Right atrium auricular region (tissue), 2 donors: ENCODE measurements around the gene MORN1. TPM values are rescaled to one million over a fixed set of nuclear protein-coding genes. Genes with fewer than 3 reads are reported as not detected.

Source experiments
- DNase-seq: peaks from one replicate; pipeline ENCODE4 v3.0.0-alpha.2; 2019; ENCODE audit warnings: low spot score
- H3K27ac ChIP-seq, 2 donors: fragments of 200-600 bp; sonication (generic); 1 replicate in 1 of 2; 2 replicates in 1 of 2; pipeline ENCODE4 v1.5.1; 2016 to 2019
- H3K27me3 ChIP-seq, 2 donors: fragments of 200-600 bp; sonication (generic); one replicate each; pipeline versions ENCODE4 v1.5.1 to v1.6.0; 2017 to 2019
- H3K36me3 ChIP-seq: fragments of 200-600 bp; sonication (generic); one replicate; pipeline ENCODE4 v1.5.1; 2016
- H3K4me1 ChIP-seq, 2 donors: fragments of 200-600 bp; sonication (generic); one replicate each; pipeline versions ENCODE4 v1.5.1 to v1.6.0; 2017 to 2019
- H3K4me3 ChIP-seq, 2 donors: fragments of 200-600 bp; sonication (generic); 1 replicate in 1 of 2; 2 replicates in 1 of 2; pipeline ENCODE4 v1.5.1; 2017 to 2019; ENCODE audit warnings: mild to moderate bottlenecking in 1 of 2, moderate library complexity in 1 of 2
- H3K9me3 ChIP-seq, 2 donors: fragments of 200-600 bp; sonication (generic); one replicate each; pipeline ENCODE4 v1.5.1; 2019
- CTCF ChIP-seq, 2 donors: fragments of 200-600 bp; sonication (generic); IDR thresholded peaks; one replicate each; pipeline ENCODE4 v1.5.1; 2019; ENCODE audit warnings: antibody characterized with exemption in 2 of 2
- total RNA-seq, 2 donors: library from RNA; depleted of rRNA; stranded (reverse); fragments of >200 nt; gene quantifications; one replicate each; pipeline ENCODE4 v1.1.0, GENCODE V29; 2016

MORN1 gene
- total RNA-seq, 2 donors from 2014 or later = 2.2 to 3.8 TPM

DNA sequence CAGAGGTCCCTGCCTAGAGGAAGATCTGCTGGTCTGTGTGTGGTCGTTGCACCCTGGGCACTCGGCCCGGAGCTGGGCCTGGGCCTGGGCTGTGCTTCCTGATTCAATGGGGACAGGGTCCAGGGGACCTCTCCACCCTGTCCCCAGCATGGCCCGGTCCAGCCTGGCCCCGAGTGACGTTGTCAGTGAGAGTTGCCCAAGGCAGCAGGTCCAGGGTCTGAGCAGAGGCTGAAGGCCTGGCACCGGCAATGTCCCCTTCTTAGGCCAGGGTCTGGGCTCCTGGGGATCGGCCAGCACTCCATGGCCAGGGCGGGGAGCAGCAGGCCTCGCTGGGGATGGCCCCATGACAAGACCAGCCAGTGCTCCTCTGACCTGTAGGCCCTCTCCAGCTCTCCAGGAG is 36.6 kb upstream of the MORN1 start:
- H3K27me3 ChIP-seq = no peaks in the 10 kb centered on the region
- H3K4me3 ChIP-seq = no peak overlapping the region
- no peak for TF ChIP-seq CTCF (IDR thresholded peaks at IDR 0.05)
- DNase-seq = no peak
- no peaks in the 10 kb centered on the region for H3K36me3 ChIP-seq
- H3K27ac ChIP-seq = no peak overlapping the region
- H3K4me1 ChIP-seq = no peaks in the 10 kb centered on the region
- peaks cover 0 to 9% of the 10 kb centered on the region in 2 donors for H3K9me3 ChIP-seq

DNA sequence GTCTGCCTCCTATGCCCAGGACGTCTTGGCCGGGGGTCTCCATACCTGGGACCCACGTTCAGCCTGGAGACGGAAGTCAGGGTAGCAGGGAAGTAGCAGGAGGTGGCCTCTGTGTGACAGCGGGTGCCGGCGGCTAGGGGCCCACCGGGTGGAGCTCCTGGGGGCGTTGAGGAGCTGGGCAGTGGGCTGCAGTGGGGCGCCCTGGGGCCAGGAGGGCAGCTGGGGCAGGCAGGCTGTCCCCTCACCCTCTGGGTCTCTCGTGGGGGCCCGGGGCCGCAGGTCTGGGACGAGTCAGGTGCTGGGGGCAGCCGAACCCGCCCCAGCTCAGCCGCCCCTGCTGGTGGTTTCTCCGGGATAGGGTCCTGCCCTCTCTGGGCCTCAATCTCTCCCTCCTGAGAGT is 35.7 kb upstream of the MORN1 start:
- TF ChIP-seq CTCF (IDR thresholded peaks at IDR 0.05) = no peak
- Histone ChIP-seq H3K27me3 (no peaks in the 10 kb centered on the region), H3K27ac (no peak overlapping the region), H3K4me3 (no peak overlapping the region), H3K9me3 (peaks cover 0 to 17% of the 10 kb centered on the region in 2 donors), H3K4me1 (no peaks in the 10 kb centered on the region), H3K36me3 (no peaks in the 10 kb centered on the region)
- DNase-seq = no peak

GRCh38 chr1:2426540-2426939 is 35.2 kb upstream of the MORN1 start:
- Histone ChIP-seq H3K36me3 (no peaks in the 10 kb centered on the region), H3K4me3 (no peak overlapping the region), H3K4me1 (no peaks in the 10 kb centered on the region), H3K27me3 (no peaks in the 10 kb centered on the region), H3K9me3 (peaks cover 0 to 17% of the 10 kb centered on the region in 2 donors), H3K27ac (no peak overlapping the region)
- DNase-seq = no peak
- TF ChIP-seq CTCF (IDR thresholded peaks at IDR 0.05) = no peak

- Histone ChIP-seq H3K27ac (no peak overlapping the region), H3K4me3 (no peak overlapping the region), H3K36me3 (no peaks in the 10 kb centered on the region), H3K27me3 (no peaks in the 10 kb centered on the region), H3K9me3 (peaks cover 0 to 17% of the 10 kb centered on the region in 2 donors), H3K4me1 (no peaks in the 10 kb centered on the region)
- no peak for DNase-seq
- no peak for TF ChIP-seq CTCF (IDR thresholded peaks at IDR 0.05)
Observed at GRCh38 chr1:2425892-2426291, 34.5 kb upstream of the MORN1 start.

- no peak for DNase-seq
- Histone ChIP-seq H3K27ac (no peak overlapping the region), H3K9me3 (peaks cover 0 to 17% of the 10 kb centered on the region in 2 donors), H3K36me3 (no peaks in the 10 kb centered on the region), H3K4me1 (no peaks in the 10 kb centered on the region), H3K4me3 (no peak overlapping the region), H3K27me3 (no peaks in the 10 kb centered on the region)
- TF ChIP-seq CTCF (IDR thresholded peaks at IDR 0.05) = no peak
Observed at GRCh38 chr1:2422523-2422922, 31.2 kb upstream of the MORN1 start.

- H3K36me3 ChIP-seq = no peaks in the 10 kb centered on the region
- H3K4me3 ChIP-seq = no peak overlapping the region
- H3K27me3 ChIP-seq = no peaks in the 10 kb centered on the region
- H3K4me1 ChIP-seq = peaks cover 0 to 2% of the 10 kb centered on the region in 2 donors
- DNase-seq = no peak
- TF ChIP-seq CTCF (IDR thresholded peaks at IDR 0.05) = no peak
- H3K27ac ChIP-seq = no peak overlapping the region
- H3K9me3 ChIP-seq = peaks cover 0 to 17% of the 10 kb centered on the region in 2 donors
Observed at GRCh38 chr1:2419416-2419815, 28.1 kb upstream of the MORN1 start.
